SIG-M5 treated with dmso at 0.1 percent for 504 hours (cell line): Measurements from ENCODE around the gene NANS.
A peak's percentile ranks its signal among the peaks of the same experiment; 100 is the strongest.
"Not testable (repeated sequence)": the region's sequence is repeated elsewhere in the genome, so short reads cannot be mapped to it uniquely, and the experiment has no call there.

Experiments
- DNase-seq: peaks from one replicate; lab custom pipeline; 2025; ENCODE audit not compliant: unreplicated experiment; lab: John Stamatoyannopoulos, UW

NANS gene

DNA sequence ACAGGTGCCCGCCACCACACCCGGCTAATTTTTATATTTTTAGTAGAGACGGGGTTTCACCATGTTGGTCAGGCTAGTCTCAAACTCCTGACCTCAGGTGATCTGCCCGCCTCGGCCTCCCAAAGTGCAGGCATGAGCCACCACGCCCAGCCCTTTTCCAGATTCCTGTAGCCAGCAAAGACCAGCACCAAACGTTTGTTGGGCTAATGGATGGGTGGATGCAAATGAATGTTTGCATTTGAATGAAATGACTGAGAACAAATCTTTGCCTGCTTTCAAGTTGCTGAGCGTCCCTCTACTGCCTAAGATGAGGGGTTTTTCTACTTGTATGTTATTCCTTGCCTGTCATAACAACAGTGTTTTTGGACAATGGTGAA, 20.0 kb downstream of the NANS start:
- DNase-seq = not testable (repeated sequence)

DNA sequence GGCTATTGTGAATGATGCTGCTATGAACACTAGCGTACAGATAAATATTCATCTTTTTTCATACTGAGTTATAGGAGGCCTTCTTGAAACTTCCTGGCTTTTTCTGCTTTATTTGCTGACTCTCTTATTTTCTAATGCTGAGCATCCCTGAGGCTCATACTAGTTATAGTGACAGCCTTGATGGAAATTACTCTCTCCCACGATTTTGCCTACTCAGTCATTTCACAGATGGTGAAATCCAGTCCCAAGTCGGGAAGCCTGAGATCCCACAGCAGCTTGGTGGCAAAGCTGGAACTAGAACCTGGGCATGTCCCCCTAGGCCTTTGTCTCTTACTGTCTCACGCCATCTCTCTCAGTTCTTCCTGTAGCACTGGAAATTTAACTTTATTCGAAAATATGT, 22.4 kb downstream of the NANS start:
- DNase-seq = no peak

DNA sequence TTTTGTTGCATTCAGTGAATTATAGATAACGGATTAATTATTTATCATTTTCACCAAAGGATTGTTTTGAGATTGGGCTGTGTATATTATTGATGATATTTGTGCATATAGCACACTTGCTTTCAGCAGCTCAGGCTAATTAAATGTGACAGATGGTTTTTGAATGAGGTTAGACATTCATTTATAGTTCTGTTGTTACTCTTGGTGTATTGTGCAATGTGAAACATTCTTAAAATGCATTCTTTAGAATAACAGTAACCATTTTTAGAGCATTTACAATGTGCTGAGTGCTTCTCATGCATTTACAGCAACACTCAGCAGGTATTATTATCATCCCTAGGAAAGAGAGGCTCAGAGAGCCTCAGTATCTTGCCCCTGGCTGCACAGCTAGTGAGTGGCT, 23.8 kb downstream of the NANS start:
- DNase-seq = no peak

DNA sequence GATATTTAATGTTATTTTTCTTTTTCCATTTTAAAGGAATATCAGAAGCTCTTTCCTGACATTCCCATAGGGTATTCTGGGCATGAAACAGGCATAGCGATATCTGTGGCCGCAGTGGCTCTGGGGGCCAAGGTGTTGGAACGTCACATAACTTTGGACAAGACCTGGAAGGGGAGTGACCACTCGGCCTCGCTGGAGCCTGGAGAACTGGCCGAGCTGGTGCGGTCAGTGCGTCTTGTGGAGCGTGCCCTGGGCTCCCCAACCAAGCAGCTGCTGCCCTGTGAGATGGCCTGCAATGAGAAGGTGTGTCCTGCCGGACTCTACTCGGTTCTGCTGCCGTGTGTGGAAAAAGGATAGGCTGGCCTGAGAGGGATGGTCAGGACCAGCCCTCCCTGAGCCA, 24.2 kb downstream of the NANS start:
- DNase-seq = no peak

DNA sequence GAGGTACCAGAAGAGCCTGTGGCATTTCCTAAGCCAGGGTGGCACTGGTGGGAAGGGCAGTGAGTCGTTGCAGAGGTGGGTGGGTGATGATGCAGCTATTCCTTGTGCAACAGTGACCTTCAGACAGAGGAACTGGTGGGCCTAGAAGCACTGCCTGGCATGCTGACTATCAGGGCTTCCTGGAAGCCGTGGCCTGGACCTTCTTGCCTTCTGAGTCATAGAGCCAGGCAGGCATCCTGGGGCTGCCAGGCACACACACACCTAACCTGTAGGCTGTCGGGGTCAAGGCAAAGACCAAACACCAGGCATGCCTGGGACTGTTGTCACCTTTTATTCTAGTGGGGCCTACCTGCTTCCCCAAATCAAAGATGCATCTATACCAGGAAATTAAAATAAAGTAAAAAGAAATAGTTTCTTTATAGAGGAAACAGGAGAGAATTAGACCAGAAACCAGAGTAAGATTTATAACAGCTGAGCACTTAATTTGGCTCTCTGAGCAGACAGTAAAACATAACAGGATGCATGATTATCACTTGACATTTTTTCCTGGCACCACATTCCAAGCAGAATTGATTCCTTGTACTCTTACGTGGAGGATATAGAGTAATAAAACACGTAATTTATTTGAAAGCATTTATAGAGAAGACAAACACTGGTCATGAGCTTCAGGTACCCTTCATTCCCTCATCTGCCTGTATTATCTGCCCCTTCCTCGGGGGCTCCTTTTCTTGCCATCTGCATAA, 25.1 kb downstream of the NANS start:
- no peak for DNase-seq

DNA sequence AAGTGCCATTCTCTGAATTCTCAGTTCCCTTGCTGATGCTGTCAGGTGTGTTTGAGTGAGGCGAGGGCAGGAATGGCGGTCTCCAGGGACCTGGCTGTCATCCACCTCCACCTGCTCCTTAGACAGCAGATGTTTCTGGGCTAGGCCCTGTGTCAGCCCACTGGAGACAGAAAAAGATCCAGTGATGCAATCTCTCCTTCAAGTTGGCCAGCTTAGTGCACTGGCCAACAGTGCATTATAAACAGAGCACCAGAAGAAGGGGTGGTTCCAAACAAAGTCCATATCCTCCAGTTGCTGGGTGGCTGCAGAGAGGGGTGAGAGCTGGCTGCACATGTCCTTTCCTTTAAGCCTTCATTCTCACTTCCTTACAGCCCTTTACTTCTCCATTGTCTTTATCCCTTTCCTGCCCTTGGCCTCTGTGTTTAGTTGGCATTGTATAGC, 26.5 kb downstream of the NANS start:
- peak; percentile 9 for DNase-seq

DNA sequence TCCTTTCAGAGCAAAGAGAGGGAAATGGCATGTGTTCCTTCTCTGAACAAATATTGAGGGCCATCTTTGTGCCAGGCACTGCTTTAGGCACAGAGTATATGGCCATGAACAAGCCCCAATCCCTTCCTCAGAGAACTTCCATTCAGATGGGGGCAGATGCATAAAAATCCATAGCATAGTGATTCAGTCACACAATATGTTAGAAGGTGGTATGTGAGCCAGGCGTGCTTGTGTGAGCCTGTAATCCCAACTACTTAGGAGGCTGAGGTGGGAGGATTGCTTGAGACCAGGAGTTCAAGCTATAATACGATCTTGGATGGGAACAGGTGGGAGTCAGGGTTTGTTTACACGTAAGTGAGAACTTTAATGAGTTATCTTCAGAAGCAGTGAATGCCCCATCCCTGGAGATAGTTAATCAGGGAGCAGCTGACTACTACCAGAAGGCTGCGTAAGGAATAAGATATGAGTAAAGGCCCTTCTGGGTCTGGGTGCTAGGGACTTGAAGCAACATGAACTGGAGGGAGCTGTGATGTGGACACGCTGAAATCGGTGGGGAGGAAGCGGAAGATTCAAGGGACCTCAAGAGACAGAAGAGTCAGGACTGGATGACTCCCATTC, 27.1 kb downstream of the NANS start:
- no peak for DNase-seq

DNA sequence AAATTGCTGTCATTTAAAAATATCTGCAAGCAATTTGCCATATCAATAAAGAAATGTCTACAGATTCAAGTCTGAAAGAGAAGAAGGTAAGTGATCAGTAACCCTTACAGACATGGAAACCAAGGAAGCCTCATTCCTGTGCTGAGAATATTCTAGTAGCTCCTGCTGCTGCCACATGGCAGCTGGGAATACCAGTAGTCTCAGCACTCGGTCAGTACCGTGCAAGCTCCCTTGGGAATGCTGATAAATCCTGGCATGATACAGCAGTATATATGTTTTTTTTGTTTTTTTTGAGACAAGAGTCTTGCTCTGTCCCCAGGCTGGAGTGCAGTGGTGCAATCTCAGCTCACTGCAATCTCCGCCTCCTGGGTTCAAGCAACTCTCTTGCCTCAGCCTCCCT, 27.9 kb downstream of the NANS start:
- DNase-seq = no peak

DNA sequence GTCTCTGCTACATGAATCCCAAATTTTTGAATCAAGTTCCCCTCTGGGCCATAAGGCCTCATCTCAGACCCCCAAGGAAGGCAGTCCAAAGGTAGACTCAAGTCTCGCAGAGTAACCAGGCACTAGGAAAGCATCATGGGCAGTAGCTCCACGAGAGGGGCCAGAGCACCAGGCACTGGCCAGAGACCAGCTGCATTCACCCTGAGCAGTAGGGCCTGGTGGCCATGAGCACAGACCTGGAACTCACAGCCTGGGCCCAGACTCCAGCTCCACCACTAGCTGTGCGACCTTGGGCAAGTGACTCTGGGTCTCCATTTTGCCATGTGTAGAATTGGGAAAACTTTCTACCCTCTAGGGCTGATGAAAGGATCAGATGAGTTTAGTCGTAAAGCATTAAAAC, 28.5 kb downstream of the NANS start:
- DNase-seq = no peak

DNA sequence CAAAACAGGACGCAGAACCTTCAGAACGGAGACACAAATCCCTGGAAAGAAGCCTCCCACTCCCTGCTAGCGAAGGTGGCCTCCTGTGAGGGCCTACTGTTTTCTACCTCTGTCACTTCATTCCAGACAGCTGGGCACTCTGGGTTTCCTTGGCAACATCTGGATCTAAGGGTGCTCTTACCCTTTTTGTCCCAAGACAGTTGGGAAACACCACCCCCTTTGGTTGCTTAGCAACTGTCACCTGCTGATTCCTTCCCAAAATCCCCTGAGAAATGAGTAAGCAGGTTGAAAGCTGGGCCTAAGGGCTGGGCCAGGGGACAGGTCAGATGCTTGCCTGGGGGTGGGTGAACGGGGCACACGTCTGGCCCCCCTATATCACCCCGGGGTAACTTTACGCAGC, 29.4 kb downstream of the NANS start:
- DNase-seq = no peak

DNA sequence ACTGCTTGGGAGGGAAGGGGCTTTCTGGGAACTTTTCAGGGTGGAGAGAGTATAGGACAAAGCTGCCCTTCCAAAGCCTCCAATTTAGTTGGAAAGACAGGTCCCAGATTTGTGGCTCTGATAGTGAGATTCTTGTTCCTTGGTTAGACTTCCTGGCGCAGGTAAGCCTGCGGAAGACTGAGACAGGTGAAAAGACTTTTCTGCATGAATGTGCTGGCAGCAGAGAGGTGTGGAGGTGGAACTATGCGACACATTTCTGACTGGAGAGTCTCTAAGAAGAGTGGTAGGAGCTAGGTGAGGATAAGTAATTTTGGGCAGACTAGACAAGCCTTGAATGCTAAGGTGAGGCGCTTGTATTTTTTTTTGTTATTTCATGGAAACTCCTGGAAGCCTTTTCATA, 29.9 kb downstream of the NANS start:
- DNase-seq = no peak

DNA sequence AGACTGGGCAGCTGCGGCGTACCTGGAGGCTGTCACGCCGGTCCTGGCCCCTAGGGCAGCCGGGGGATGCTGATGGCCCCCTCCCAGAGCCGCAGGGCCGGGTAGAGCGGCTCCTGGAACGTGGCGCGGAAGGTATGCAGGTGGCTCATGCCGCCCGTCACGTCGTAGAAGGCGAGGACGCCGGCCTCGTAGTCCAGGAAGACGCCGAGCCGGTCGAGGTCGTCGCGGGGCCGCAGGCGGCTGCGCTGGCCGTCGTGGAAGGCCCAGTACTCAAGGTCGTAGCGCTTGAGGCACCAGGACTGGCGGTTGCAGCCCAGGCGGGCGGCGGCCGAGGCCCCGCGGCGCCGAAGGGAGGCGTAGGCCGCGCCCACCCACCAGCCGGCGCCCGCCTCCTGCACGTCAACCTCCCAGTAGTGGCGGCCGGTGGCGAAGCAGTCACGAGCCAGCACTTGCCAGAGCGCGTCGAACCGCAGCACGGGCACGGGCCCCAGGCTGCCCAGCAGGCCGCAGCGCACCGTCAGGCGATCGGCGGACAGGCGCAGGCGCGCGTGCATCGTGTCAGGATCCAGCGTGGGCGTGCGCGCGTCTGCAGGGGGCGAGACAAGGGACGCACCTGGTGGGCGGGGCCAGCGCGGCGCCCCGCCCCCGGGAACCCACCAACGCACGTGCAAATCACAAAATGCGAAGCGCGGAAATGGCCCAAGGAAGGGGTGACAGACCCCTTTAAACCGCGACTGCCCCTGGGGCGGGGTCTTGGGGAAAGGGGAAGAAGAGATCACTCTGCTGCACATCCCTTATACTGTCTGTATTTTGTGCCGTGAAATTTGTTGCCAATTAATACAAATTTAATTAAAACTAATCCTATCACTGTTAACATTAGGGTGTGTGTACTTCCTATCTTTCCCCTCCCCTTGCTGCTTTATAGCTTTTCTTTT, 31.2 kb downstream of the NANS start:
- DNase-seq = no peak

DNA sequence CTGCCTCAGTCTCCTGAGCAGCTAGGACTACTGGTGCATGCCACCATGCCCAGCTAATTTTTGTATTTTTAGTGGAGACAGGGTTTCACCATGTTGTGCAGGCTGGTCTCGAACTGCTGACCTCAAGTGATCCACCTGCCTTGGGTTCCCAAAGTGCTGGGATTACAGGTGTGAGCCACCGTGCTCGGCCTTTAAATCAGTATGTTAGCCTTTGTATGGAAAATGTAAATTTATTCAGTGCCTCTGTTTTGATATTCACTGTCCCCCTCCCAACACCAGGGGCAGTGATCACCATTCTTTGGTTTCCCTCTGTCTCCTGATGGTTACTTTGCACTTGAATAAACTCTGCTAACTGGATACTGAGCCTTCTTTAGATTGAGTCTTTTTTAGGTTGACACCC, 34.1 kb downstream of the NANS start:
- DNase-seq = not testable (repeated sequence)

DNA sequence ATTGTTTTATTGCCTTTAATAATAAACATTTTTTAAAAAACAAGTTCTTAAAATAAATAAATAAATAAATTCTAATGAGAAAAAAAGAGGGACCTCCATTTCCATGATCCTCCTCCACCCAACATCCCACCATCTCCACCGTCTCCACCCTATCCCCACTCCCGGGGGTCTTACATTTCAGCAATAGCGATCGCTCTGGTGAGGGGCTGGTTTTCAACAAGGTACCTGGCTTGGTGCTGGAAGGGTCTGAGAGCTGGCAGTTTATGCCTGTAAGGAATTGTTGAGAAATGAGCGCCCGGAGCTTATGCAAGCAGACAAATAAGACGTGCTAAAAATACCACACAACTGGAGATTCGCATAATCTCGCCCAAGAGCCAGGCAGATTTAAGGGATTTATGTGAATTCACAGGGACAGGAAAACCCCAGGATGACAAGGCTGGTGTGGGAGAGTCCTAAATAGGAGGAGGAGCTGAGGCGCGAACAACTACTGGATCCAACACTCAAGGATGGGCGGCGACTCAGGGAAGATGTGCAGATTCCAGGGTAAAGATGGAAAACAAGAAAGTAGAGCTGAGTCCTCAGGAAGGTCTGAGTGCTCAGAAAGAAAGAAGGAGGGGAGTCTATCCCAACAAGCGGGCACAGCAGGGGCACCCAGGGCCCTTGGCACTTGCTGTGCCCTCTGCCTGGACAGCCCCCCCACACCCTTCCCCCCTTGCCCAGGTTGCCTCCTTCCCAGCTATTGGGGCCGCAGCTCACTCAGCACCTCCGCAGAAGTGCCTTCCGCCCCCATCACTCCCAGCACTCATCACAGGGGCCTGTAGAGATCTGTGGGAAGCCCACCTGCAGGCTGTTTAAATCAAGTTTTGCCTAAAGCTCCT, 35.4 kb downstream of the NANS start:
- no peak for DNase-seq

DNA sequence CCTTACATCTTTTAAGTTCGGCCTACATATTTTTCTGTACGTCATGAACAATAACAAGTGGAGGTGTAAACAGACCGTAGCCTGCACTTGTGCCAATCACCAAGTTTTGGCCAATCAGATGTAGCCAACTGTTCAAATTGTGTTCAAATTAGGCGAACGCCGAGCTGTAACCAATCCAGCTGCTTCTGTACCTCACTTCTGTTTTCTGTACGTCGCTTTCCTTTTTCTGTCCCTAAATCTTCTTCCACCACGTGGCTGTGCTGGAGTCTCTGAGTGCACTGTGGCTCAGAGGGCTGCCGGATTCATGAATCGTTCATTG, 36.0 kb downstream of the NANS start:
- no peak for DNase-seq

DNA sequence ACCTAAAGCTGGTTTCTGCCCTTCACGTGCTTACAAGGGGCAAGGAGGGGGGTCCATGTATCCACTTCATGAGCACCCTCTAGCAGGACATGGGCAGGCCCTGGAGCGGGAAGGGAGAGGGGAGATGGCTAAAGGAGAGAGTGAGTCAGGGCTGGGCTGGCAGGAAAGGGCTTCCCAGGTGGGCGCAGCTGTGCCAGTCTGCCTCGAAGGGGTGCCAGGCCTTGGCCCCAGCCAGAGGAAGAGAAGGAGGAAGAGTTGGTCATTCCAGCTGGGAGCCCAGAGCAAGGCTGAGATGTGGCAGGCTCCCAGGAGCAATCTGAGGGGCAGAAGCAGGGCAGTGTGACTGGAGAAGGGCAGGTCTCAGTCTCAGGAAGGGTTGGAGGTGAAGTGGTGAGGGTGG, 37.8 kb downstream of the NANS start:
- DNase-seq = no peak

DNA sequence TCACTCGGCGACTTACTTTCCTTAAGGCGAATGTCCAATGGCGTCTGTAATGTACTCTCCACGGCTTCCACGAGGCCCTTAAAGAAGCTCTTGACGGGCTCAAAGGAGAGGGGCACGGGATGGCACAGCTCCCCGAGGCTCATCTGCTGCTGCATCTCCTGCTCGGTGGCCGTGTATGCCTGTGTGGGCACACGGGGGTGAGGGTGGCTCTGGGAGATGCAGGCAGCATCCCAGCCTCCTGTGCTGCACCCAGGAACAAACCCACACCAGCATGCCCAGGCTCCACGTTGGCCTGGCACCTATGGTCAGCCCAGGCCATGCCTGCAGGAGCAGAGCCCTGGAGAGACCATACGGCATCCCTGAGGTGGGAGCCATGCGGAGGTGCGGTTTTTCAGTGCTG, 38.3 kb downstream of the NANS start:
- no peak for DNase-seq

DNA sequence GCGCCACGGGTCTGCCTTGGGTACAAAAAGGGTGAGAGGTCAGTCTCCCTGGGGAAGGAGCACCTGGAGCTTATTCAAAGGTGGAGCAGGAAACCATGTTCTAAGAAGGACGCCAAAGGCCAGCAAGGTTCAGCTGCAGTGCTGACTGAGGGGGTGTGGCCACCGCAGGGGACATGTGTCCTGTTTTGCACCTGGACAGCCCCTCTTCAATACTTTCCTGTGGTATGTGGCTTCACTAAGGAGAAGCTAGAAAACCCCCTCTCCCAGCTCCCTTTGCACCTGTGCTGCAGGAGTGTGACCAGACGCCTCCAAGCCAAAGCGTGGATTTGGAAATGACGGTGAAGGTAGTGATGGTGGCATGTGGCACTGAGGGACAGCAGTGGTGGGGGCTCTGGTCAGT, 38.9 kb downstream of the NANS start:
- DNase-seq = no peak

DNA sequence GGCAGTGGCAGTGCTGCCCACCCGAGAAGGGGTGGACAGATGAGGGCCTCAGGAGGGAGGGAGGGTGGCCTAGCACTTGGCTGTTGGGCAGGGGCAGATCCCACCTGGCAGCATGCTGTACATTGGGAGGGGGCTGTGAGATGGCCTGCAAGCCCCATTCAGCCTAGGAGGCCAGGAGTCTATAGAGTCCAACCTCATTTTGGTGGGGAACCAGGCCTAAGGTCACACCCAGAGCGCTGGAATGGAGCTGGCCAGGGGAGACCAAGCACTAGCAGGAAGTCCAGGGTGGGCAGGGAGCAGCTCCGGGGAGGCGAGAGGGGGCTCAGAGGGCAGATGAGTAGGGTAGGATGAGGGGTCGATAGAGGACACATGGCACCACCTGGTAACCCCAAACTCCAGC, 39.6 kb downstream of the NANS start:
- no peak for DNase-seq

DNA sequence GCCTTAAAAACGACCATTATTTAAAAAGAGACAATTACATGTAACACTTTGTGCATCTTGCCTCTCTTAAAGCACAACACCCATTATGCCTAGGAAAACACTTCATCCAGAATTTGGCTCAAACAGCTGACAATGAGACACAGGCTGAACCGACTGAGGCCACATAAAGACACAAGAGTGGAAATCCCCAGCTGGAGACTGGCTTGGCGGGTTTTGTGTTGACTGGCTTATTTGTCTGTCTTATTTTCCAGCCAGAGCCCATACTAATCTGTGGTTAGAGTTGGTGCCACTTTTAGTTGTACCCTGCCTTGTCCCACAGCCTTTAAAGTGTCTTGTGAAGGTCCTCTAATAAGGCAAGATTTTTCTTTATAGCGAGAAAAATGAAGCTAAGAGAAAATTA, 41.3 kb downstream of the NANS start:
- peak; percentile 10 for DNase-seq

DNA sequence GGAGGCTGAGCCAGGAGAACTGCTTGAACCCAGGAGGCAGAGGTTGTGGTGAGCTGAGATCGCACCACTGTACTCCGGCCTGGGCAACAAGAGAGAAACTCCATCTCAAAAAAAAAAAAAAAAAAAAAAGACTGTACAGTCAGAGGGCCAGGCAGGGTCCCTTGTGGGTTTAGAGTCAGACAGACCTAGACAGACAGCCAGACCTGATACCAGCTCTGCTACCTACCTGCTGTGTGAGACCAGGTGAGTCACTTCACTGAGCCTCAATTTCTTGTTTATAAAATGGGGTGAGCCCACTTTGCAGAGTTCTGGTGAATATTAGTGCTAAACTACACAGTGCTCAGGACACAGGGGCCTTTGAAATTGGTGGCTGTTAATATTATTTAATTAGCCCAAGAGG, 42.8 kb downstream of the NANS start:
- DNase-seq = no peak
